ENCODE data around the gene SDSL. TPM values are rescaled to one million over a fixed set of nuclear protein-coding genes. Genes with fewer than 3 reads are reported as not detected.

Gene SDSL
- total RNA-seq, 1 experiment from 2014 or later: 4.1 TPM

DNA sequence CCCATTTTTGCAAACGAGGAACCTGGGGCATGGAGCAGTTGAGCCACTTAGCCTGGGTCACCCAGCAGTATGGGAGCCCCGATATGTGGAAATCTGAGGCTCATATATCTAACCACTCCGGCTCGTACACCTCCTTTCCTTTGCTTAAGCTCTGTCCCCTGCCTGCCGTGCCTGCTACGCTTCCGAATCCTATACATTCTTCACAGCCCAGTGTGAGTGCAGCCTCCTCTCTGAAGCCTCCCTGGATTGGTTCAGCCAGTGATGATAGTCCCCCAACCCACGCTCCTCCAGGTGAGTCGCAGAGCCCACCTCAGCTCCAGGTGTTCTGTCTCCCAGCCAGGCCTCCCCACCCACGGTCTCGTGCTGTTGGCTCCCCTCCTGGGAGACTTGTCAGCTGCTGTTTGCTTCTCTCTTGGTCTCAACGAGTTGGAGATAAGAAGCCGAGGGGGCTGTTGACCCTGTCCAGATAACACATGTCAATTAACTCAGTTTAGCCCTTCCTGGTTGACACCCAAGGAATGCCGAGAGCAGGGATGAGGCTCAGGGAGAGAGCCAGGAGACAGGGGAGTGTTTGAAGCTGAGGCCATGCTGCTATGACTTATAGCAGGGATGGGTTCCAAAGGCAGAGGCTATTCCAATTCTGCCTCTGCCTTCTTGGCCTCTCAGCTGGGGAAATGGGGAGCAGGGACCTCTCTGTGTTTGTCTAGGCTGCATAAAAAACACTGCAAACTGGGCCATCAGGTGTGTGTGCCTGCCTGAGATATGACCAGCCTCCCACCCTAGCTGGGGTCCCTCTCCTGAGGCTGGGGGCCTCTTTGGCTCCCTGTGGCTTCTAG lies 19.0 kb downstream of the SDSL start:
- Histone ChIP-seq H3K27me3 (ENCODE audit: control insufficient read depth, insufficient read depth, low read length) (no peaks in the 10 kb centered on the region; the same call in none of the 2 replicates), H3K4me3 (ENCODE audit: insufficient read depth, low read depth, low read length) (no peak overlapping the region), H3K36me3 (replicated peaks; ENCODE audit: control insufficient read depth, insufficient read depth, low read length) (no peaks in the 10 kb centered on the region)
- no peak for DNase-seq

DNA sequence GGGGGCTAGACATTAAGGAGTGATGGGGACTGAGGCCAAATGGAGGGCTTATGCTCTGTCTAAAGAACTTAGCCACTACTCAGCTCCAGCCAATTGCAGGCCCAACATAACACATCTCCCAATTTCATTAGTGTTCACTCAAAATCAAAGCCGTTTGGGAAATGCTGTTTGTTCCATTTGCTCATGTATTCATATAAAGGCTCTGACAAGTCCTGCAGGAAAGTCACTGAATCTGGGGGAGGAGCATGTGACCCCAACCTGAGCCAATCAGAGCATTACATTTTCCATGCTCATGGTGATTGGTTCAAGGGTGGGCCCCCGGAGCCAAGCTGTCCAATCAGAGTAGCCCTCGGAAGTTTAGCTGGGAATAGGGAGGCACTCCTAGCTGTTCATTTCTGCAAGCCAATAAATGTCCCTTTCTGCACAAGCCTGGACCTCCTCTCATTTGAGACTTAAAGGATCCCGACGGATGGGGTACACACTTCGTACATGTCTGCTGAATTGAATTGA lies 20.9 kb downstream of the SDSL start:
- H3K27me3 ChIP-seq (ENCODE audit: control insufficient read depth, insufficient read depth, low read length): no peaks in the 10 kb centered on the region; the same call in none of the 2 replicates
- no peak for DNase-seq
- H3K4me3 ChIP-seq (ENCODE audit: insufficient read depth, low read depth, low read length): no peak overlapping the region
- no peaks in the 10 kb centered on the region for H3K36me3 ChIP-seq (replicated peaks; ENCODE audit: control insufficient read depth, insufficient read depth, low read length)

DNA sequence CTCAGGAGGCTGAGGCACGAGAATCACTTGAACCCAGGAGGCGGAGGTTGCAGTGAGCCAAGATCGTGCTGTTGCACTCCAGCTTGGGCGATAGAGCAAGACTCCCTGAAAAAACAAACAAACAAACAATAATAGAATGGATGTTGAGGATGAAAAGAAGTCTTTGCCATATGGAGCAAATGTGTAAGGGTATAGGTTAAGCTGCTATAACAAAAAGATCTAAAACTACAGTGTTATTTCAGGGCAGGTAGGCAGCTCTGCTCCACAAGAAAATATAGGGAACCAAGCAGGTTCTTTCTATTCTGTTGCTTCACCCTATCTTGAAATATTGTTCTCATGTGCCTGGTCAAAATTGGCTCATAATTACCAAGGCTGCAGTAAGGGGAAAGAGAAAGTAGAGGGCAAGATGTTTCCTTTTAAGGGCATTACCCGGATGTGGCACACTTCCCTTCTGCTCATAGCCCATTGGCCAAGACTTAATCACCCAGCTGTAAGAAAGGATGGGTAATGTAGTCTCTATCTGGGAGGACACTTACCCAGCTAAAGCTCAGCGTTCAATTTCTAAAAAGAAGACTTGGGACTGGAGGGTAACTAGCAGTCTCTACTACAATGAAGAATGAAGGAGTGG lies 23.5 kb downstream of the SDSL start:
- Histone ChIP-seq H3K4me3 (ENCODE audit: insufficient read depth, low read depth, low read length) (no peak overlapping the region), H3K36me3 (replicated peaks; ENCODE audit: control insufficient read depth, insufficient read depth, low read length) (no peaks in the 10 kb centered on the region), H3K27me3 (ENCODE audit: control insufficient read depth, insufficient read depth, low read length) (no peaks in the 10 kb centered on the region; the same call in none of the 2 replicates)
- no peak for DNase-seq

DNA sequence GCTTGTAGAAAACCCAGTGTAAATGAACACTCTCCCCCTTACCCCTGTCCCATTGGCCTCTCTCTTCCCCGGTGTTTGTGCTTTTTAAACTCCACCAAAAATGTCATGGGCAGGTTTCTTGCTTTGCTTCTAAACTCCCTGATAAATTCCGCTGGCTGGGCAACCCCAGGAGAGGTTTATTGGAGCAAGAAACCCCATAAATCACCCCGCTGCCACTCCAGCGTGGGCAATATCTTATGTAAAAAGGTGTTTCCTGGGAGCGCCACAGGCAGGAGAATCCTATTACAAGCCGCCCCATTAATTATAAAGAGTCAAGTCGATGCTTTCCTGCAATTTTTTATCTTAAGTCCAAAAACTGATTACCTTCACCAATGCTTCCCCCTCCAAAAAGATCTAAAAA lies 26.7 kb downstream of the SDSL start:
- Histone ChIP-seq H3K36me3 (replicated peaks; ENCODE audit: control insufficient read depth, insufficient read depth, low read length) (no peaks in the 10 kb centered on the region), H3K27me3 (ENCODE audit: control insufficient read depth, insufficient read depth, low read length) (no peaks in the 10 kb centered on the region)
- no peak for DNase-seq

DNA sequence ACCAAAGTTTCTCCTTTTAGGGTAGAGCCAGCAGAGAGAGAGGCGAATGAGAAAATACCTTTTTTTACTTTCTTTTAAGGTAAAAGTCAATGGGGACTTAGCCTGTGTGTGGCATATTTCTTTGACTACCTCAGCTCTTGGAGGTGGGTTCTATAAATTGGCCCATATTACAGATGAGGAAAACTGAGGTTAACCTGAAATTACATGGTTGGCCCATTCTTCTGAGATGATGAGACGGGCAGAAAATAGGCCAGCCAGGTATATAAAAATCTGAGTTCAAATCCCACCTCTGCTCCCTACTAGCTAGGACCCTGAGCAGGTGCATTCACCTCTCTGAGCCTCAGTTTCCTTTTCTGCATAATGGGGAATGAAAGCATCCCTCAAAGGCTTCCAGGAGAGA lies 27.1 kb downstream of the SDSL start:
- H3K27me3 ChIP-seq (ENCODE audit: control insufficient read depth, insufficient read depth, low read length): no peaks in the 10 kb centered on the region
- H3K36me3 ChIP-seq (replicated peaks; ENCODE audit: control insufficient read depth, insufficient read depth, low read length): no peaks in the 10 kb centered on the region

More for the DNA sequence above, 26.7 kb downstream of the SDSL start:
- H3K4me3 ChIP-seq (ENCODE audit: insufficient read depth, low read depth, low read length): no peak overlapping the region

DNA sequence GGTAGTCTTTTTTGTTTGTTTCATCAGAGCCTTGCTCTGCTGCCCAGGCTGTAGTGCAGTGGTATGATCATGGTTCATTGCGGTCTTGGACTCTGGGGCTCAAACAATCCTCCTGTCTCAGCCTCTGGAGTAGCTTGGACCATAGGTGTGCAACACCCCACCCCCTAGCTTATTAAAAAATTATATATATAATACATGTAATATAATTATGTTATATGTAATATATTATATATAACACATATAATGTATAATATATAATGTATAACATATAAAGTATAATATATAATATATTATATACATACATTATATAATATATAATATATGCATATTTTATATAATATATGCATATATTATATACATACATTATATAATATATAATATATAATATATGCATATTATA lies 27.7 kb downstream of the SDSL start:
- DNase-seq: no peak
- Histone ChIP-seq H3K36me3 (replicated peaks; ENCODE audit: control insufficient read depth, insufficient read depth, low read length) (no peaks in the 10 kb centered on the region), H3K27me3 (ENCODE audit: control insufficient read depth, insufficient read depth, low read length) (no peaks in the 10 kb centered on the region), H3K4me3 (ENCODE audit: insufficient read depth, low read depth, low read length) (no peak overlapping the region)

More for the DNA sequence above, 27.1 kb downstream of the SDSL start:
- DNase-seq: no peak
- no peak overlapping the region for H3K4me3 ChIP-seq (ENCODE audit: insufficient read depth, low read depth, low read length)

DNA sequence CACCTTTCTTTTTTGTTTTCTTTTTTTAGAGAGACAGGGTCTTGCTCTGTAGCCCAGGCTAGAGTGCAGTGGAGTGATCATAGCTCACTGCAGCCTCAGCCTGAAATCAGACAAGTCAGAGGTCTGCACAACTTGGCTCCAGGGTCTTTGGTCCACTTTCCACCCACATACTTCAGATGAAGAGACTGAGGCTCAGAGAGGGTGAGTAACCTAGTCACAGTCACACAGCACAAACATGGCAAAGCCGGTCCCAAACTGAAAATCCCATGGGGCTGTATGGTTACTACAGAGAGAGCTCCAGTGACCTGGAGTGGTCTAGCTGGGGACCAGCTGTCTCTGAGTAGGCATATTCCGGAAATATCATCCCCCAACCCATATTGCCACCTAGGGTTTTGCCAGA lies 30.3 kb downstream of the SDSL start:
- no peak for DNase-seq
- Histone ChIP-seq H3K27me3 (ENCODE audit: control insufficient read depth, insufficient read depth, low read length) (no peaks in the 10 kb centered on the region), H3K36me3 (replicated peaks; ENCODE audit: control insufficient read depth, insufficient read depth, low read length) (no peaks in the 10 kb centered on the region), H3K4me3 (ENCODE audit: insufficient read depth, low read depth, low read length) (no peak overlapping the region)

DNA sequence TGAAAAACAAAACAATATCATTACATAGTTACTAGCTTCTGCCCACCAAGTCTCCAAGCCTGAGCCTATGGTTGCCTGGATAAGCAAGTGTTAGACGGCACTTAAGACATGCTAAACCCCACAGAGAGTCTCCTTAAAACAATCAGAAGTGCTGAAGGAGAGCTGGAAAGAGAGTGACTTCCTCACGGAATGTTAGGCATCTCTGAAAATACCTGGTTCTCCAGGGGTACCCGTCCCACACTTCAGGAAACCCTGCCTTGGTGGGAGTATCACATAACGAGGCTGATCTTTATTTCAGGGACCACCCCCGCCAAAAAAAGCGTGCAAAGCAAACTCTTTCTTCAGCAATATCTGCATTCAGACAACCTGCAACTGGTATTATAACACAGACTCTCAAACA lies 31.1 kb downstream of the SDSL start:
- H3K36me3 ChIP-seq (replicated peaks; ENCODE audit: control insufficient read depth, insufficient read depth, low read length): no peaks in the 10 kb centered on the region
- no peaks in the 10 kb centered on the region for H3K27me3 ChIP-seq (ENCODE audit: control insufficient read depth, insufficient read depth, low read length)
- H3K4me3 ChIP-seq (ENCODE audit: insufficient read depth, low read depth, low read length): no peak overlapping the region
- DNase-seq: no peak

DNA sequence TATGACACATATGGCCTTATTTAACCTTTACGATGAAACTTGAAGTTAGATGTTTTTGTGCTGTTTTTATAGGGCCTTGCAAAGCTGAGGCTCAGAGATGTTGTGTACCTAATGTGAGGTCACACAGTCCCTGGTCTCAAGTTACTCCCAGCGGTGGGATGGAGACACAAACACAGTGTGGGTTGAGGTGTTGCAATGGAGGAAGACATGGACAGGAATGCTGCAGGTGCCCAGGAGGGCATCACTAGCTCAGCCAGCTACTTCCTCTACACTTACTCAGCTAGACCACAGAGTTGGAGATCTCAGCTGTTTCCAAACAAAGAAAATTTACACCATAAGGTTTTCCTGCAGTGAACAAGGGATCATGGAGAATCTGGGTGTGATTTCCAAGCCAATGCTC lies 34.0 kb downstream of the SDSL start:
- H3K27me3 ChIP-seq (ENCODE audit: control insufficient read depth, insufficient read depth, low read length): peaks cover 6% of the 10 kb centered on the region
- no peak for DNase-seq
- no peak overlapping the region for H3K4me3 ChIP-seq (ENCODE audit: insufficient read depth, low read depth, low read length)
- no peaks in the 10 kb centered on the region for H3K36me3 ChIP-seq (replicated peaks; ENCODE audit: control insufficient read depth, insufficient read depth, low read length)

DNA sequence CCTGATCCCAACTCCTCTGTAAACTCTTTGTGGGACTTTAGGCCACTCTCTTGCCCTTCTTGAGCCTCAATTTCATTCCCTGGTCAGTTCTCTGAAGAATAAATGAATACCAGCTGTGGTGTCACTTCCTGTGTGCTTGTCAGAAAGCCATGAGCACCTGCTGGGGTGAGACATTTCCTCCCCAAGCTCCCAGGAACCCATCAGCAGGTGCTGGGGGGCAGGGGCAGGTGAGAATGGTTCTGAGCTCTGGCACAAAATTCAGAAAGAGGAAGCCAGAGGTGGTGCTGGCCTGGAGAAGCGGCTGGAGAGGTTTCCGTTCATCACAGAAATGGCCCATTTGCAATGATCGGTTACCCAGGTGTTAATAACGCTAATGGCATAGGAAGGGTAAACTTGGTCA lies 34.6 kb downstream of the SDSL start:
- Histone ChIP-seq H3K27me3 (ENCODE audit: control insufficient read depth, insufficient read depth, low read length) (peaks cover 6% of the 10 kb centered on the region), H3K36me3 (replicated peaks; ENCODE audit: control insufficient read depth, insufficient read depth, low read length) (no peaks in the 10 kb centered on the region), H3K4me3 (ENCODE audit: insufficient read depth, low read depth, low read length) (no peak overlapping the region)
- DNase-seq: no peak

DNA sequence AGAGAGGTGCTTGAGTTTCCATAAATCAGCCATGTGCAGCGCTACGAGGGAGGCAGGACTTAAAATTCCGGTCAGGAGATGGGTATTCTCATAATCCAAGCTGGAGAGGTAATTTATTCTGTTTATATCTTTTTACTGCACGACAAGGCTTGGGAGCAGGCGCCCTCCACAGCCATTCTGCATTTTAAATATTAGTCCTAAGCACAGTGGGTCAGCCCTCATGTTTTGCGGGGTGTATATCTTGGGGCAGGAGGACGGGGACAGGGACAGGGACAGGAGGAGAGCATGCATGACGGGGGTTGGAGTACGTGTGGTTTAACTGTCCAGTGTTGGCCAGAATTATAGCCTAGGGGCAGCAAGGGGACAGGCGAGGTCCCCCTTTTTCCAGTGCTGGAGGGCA lies 35.0 kb downstream of the SDSL start:
- DNase-seq: no peak
- H3K27me3 ChIP-seq (ENCODE audit: control insufficient read depth, insufficient read depth, low read length): peaks cover 8% of the 10 kb centered on the region
- H3K4me3 ChIP-seq (ENCODE audit: insufficient read depth, low read depth, low read length): no peak overlapping the region
- H3K36me3 ChIP-seq (replicated peaks; ENCODE audit: control insufficient read depth, insufficient read depth, low read length): no peaks in the 10 kb centered on the region

DNA sequence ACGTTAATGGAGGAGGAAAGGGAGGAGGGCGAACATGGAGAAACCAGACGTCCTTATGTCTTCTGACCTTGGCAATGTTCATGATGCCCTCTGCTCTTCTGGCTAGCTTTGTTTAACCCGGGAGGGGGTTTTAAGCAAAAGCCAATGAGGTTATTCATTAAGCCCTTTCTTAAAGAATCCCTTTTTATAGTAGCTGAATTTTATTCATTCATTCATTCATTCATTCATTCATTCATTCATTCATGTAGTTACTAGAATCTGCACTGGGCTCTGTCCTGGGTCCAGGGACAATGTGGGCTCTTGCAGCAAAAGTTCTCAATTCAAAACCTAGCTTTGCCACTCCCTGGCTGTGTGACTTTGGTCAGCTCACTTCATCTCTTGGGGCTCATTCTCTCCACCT lies 35.5 kb downstream of the SDSL start:
- DNase-seq: no peak
- Histone ChIP-seq H3K27me3 (ENCODE audit: control insufficient read depth, insufficient read depth, low read length) (peaks cover 13% of the 10 kb centered on the region), H3K4me3 (ENCODE audit: insufficient read depth, low read depth, low read length) (no peak overlapping the region), H3K36me3 (replicated peaks; ENCODE audit: control insufficient read depth, insufficient read depth, low read length) (no peaks in the 10 kb centered on the region)

DNA sequence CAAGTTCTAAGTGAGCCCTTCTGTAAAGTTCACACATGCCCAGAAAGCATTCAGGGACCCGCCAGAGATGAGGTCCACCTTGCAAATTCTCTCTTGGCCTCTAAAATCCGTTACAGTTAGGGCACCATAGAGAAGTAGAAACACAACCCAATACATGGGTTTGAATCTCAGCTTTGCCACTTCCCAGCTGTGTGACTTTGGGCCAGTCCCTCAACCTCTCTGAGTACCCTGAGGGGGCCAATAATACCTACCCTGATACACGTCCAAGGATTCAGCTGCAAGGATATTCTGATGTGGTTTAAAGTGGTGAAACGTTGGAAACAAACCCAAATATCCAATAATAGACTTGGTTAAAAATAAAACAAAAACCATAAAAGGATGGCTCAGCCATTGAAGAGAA lies 37.8 kb downstream of the SDSL start:
- H3K4me3 ChIP-seq (ENCODE audit: insufficient read depth, low read depth, low read length): no peak overlapping the region
- peaks cover 36% of the 10 kb centered on the region for H3K27me3 ChIP-seq (ENCODE audit: control insufficient read depth, insufficient read depth, low read length)

DNA sequence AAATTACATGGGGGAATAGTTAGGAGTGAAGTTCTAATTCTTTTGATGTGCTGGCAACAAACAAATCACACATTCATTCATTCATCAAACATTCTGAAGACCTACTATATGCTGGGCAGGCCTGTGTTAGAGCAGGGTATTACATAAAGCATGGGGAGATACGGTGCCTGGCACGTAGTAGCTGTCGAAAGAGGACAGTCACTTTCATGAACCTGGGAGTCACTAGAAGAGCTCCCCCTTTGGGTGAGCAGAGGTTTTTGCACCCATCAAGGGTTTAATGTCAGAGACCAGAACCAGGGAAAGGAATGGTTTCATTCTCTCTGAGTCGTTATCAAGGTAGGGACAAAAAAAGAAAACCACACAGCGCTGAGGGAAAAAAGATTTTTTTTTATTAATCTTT lies 39.5 kb downstream of the SDSL start:
- Histone ChIP-seq H3K4me3 (ENCODE audit: insufficient read depth, low read depth, low read length) (no peak overlapping the region), H3K36me3 (replicated peaks; ENCODE audit: control insufficient read depth, insufficient read depth, low read length) (no peaks in the 10 kb centered on the region), H3K27me3 (ENCODE audit: control insufficient read depth, insufficient read depth, low read length) (peaks cover 53% of the 10 kb centered on the region)
- DNase-seq: peak; percentile 79

More for the DNA sequence above, 37.8 kb downstream of the SDSL start:
- DNase-seq: no peak
- H3K36me3 ChIP-seq (replicated peaks; ENCODE audit: control insufficient read depth, insufficient read depth, low read length): no peaks in the 10 kb centered on the region

DNA sequence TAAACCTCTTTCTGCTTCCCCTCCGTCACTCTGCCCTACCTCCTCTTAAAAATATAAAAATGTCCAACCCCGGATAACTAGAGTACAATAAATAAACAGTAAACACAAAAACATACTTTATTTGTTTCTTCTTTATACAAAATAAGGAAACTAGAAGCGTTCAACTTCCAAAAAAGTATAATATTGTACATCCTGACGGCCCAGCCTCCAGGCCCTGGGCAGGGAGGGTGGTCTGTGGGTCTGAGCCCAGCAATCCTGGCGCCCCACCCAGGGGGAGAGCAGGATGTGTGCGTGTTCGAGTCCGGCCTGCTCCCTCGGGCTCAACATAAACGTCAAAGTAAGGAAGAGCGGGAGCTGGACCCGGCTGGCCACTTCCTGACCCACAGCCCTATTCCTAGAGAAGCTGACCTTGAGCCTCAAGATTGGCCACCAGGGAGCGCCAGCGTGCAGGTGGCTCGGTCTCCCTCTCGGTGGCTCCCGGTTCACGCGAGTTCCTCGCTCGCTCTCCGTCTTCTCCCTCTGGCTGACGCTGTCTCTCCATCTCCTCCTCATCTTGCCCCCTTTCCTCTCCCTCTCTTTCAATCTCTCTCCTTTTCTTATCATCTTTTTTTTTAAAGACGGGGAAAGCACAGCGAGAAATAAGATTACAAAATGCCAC lies 40.1 kb downstream of the SDSL start:
- H3K4me3 ChIP-seq (ENCODE audit: insufficient read depth, low read depth, low read length): no peak overlapping the region
- no peaks in the 10 kb centered on the region for H3K36me3 ChIP-seq (replicated peaks; ENCODE audit: control insufficient read depth, insufficient read depth, low read length)
- H3K27me3 ChIP-seq (ENCODE audit: control insufficient read depth, insufficient read depth, low read length): peaks cover 59% of the 10 kb centered on the region
- DNase-seq: peak; percentile 86

Data from H7 (cell line).